Measurements from ENCODE around the gene JAM3. TPM values are rescaled to one million over a fixed set of nuclear protein-coding genes. Genes with fewer than 3 reads are reported as not detected.

The JAM3 gene
- 0.75 TPM for total RNA-seq

- ATAC-seq: peak; percentile 81
- DNase-seq (ENCODE audit: low spot score): peak; percentile 75
Measured at GRCh38 chr11:134068829-134069425, at the start of gene JAM3. Gene JAM3, plus strand, starts transcription at chr11:134069072. Its CDS starts 12 bp downstream, at chr11:134069084.

- no peak for DNase-seq (ENCODE audit: low spot score)
- no peak for ATAC-seq
Measured at GRCh38 chr11:134019500-134019899, 49.4 kb upstream of the JAM3 start.

DNA sequence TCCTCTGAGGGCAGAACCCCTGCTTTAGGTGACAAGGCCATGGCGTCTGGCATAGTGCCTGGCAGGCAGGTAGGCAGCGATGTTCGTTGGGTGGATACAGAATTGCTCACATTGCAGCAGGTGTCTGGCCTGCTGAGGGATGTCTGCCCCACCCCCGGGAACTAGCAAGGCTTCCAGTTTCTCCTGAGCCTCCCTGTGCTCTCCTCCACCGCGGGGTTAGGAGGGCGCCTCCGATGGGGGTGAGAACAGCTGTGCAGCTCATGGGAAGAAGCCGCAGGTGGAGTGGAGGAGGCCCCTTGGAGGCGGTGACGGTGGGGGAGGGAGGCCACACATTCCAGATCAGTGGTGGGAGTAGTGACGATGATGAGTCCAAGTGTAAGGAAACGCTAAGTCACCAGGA, 48.3 kb upstream of the JAM3 start:
- no peak for ATAC-seq
- no peak for DNase-seq (ENCODE audit: low spot score)

DNA sequence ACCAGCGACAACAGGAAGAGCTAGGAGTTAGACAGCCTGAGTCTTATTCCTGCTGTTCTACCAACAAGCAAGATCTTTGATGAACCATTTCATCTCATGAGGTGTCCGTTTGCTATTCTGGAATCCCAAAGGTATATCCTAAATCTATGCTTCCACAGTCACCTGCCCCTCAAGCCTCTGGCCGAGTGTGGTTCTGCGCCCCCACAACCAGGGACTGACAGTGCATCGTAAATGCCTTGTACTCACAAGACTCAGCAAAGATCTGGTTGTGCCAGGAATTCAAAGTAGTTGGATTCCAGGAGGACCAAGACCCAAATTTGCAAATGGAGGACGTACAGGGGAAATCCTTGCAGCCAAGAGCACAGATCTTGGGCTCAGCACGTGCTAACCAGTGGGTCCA, 47.5 kb upstream of the JAM3 start:
- ATAC-seq: no peak

GRCh38 chr11:134022748-134023147, 46.1 kb upstream of the JAM3 start:
- no peak for ATAC-seq

More for the DNA sequence above, 47.5 kb upstream of the JAM3 start:
- DNase-seq (ENCODE audit: low spot score): no peak

DNA sequence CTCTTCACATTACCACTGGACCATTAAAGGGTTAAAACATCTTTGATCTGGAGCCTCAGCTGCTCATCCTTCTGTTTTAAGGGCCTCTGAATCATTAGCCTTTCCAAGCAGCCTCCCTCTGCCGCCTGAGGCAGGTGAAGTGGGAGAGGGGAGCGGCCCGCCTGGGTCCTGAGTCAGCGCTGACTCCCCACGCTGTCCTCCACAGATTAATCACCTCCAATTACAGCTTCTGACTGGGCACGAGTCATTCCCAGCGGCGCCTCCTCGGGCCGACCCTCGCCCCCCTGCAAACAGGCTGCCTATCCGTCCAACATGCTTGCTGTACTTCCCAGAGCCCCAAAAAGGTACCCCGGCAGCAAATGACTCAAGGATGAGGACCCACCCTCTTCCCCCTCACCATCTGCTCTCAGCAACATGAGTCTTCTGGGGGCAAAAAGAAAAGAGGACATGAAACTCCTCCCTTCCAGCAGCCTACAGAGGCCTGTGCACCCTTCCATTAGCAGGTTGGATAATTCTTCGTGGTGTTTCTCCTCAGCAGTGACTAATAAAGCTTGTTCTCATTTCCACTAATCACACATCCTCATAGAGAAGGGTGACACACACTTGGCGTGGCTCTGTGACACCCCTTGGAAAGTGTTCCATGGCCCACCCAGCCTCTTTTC, 44.3 kb upstream of the JAM3 start:
- DNase-seq (ENCODE audit: low spot score) (no peak), ATAC-seq (no peak)

More at GRCh38 chr11:134022748-134023147, 46.1 kb upstream of the JAM3 start:
- DNase-seq (ENCODE audit: low spot score): no peak

DNA sequence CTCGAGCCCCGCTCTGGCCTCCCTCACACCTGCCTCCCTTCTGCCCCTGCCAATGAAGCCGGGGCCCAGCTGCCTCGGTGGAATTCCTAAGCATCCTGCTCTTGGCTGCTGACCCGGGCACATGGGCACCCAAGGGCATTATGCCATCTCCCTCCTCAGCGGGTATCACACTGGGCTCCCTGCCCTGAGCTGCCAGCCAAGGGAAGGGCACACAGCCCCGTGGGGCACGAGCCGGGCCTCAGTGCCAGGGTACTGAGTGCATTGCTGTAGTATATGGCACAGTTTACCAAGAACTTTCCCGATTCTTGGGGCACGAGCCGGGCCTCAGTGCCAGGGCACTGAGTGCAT, 43.8 kb upstream of the JAM3 start:
- DNase-seq (ENCODE audit: low spot score) (no peak), ATAC-seq (no peak)

GRCh38 chr11:134026655-134027343, 42.1 kb upstream of the JAM3 start:
- DNase-seq (ENCODE audit: low spot score): no peak
- no peak for ATAC-seq

DNA sequence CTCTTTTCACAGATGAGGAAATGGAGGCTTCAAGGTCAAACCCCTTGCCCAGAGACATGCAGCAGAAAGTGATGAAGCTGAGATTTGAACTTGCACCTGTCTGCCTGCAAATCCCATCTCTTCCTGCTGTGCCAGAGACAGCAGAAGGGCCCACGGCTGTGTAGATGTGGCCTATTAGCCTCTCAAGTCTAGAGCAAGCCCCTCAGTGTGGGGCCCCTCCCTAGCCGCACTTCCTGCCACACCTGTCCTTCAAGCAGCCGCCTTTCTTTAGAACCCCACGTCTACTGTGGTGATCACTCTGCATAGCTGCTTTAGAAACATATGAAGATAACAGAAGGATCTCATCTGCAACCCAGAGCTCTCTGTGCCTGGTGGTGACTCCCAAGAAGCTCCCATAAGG, 41.2 kb upstream of the JAM3 start:
- ATAC-seq (no peak), DNase-seq (ENCODE audit: low spot score) (no peak)

GRCh38 chr11:134028368-134028920, 40.4 kb upstream of the JAM3 start:
- ATAC-seq (no peak), DNase-seq (ENCODE audit: low spot score) (no peak)

DNA sequence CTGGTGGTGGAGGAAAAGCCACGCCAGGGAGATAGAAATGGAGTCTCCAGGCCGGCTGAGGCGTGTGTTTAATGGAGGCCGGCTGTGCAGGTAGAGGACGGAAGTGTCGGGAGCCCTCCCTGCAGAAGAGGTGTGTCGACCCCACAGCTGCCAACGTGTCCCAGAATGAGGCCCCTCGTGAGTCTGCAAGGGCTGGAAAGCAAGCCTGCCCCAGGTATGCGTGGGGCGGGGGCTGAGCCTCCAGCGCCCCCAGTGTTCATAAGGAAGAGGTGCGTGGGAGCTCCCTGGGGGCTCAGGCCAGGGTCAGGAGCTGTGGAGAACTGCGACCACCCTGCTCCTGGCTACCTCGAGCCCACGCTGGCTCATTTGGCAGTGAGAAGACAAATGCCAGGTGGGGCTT, 38.0 kb upstream of the JAM3 start:
- no peak for DNase-seq (ENCODE audit: low spot score)

DNA sequence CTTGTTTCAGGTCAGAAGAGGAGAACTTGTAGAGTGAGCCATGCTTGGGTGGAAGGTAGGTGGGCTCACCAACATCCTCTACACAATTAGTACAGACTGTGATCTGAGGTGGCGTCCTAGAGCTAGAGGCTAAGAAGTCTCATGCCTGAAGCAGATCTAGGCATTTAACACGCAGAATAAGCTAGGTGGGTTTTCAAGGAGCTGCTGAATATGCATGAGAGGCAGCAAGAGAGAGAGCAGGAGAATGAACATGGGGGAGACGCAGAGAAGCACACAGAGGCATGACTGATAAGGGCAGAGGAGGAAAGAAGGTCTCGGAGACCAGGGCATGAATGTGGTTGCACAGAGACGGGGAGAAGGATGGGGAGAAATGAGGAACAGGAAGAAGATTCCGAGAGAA, 36.8 kb upstream of the JAM3 start:
- DNase-seq (ENCODE audit: low spot score): no peak

More for the DNA sequence above, 38.0 kb upstream of the JAM3 start:
- ATAC-seq: no peak

GRCh38 chr11:134032501-134033091, 36.3 kb upstream of the JAM3 start:
- DNase-seq (ENCODE audit: low spot score) (no peak), ATAC-seq (no peak)

More for the DNA sequence above, 36.8 kb upstream of the JAM3 start:
- ATAC-seq: no peak

DNA sequence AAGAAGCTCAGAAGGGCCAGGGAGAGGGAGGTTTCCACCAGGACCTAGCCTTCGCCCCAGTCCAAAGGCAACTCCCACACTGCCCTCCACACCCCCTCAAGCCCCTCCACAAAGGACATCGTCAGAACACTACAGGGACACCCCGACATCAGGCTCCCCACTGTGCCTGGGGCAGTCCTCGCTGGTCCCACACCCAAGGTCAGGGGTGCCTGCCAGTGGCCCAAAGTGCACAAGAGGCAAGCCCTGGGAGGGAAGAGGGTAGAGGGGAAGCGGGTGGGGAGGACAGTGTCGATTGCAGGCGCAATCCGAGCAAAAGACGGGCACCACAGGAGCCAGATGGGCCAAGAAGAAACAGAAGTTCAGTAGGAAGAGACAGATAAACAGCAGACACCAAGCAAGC, 35.6 kb upstream of the JAM3 start:
- DNase-seq (ENCODE audit: low spot score): no peak
- ATAC-seq: no peak

DNA sequence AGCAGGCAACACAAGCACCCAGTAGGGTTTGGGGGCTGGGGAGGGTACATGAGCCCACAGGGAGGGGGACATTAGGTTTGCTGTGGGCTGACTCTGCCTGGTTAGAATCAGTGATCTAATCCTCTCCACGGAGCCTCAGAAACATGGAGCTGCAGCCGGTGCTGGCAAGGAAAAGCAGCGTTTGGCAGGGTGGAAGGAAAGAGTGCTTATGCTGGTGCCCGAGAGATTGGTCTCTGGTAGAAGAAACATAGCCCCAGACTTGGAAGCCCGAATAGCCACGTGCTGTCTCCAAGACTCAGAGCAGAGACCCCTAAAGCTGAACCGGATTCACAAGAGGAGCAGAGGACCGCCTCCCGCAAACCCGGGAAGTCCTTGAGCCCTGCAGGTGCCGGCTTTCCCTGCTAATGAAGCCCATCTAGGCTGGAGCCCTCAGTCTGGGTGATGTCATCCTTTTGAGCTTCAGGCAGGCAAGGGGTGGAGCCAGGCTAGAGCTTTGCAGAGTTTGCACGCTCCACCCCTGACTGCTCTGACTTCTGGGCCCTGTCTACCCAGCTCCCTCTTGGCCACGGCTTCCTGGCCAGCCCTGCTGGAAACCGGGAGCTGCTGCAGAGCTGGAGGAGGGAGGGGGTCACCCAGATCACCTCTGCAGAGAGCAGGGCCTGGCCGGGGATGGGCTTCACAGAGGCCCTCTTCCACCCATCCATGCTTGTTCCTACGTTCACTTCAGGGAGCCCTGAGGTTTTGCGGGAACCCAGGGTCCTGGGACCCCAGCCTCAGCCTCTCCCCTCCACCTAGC, 35.0 kb upstream of the JAM3 start:
- DNase-seq (ENCODE audit: low spot score) (peak; percentile 51), ATAC-seq (peak; percentile 67)

DNA sequence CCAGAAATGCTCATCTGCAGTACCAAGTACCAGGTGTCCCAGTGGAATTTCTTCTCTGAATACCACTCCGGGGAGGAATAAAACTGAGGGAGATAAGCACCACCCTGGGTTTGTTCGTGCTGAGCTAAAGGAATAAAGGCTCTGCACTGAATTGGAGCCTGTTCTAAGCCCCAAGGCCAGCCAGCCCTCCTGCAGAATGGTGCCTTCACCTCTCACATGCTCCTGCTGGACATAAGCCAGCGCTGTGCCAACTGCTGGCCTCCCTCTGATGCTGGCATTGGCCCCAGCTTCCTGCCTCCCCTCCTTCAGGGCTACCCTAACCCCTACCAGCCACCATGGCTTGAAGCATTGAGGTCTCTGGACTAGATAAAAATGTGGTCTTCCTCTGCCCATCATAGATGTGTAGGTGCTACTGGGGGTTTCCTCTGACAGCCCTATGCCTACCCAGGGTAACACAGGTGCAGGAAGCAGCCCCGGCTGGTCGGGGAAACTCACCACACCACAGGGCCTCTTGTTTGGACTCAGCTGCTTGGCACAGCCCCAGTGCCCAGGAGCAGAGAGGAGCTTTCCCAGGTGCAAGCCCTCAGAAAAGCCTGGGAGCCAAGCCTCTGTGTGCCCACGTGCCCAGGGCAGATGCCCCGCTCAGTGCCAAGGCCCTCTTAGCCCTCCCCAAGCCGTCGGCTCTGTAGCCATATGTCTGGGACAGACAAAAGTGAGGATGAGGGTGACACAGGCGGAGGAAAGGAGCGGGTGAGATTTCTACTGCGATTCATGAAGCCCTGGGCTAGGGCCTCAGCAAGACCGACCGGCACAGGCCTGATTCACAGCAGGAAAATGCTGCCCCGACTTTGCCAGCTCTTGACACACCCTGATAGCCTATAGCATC, 34.1 kb upstream of the JAM3 start:
- no peak for DNase-seq (ENCODE audit: low spot score)
- no peak for ATAC-seq

- ATAC-seq (no peak), DNase-seq (ENCODE audit: low spot score) (no peak)
Measured at GRCh38 chr11:134036492-134037045, 32.3 kb upstream of the JAM3 start.

DNA sequence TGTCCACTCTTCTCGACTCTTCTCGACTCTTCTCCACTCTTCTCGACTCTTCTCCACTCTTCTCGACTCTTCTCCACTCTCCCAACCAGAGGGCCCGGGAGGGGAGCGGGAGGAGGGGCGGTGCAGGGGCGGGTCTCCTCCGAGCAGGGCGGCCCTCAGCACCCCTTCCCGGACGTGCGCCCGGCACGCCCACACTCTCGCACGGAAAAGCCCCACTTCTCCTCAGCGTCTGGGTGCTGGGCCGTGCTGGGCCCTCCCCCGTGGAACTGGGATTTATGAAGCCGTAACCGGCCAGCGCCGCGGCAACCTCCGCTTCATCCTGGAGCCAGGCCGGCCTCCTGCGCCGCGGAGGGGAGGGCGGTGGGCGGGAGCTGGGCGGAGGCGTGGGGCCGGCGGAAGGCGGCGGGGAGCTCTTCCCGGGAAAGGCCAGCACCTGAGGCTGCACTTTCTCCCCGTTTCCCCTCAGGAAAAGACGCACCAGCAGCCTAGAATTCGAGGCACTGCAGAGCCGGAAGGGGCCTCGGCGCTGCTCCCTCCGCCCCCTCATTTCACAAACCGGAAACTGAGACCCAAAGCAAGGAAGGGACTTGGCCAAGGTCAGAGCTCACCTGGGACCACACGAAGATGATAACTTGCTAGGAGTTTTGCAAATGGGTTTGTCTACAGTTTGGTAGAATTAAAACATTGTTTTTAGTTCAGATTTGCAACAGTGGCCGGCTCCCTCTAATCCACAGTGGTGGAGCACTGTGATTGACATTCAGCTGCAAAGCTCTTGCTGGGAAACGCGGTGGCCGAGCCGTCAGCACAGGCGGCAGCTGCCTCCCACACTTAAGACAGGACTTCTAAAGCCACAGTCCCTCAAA, 31.6 kb upstream of the JAM3 start:
- ATAC-seq (peak; percentile 85), DNase-seq (ENCODE audit: low spot score) (peak; percentile 60)

Data from left lobe of liver (tissue), 2 donors.